HUES64 (cell line): ENCODE data around the gene KCNC3. TPM values are rescaled to one million over a fixed set of nuclear protein-coding genes. Genes with fewer than 3 reads are reported as not detected.
A peak's percentile ranks its signal among the peaks of the same experiment; 100 is the strongest.

Experiments
- H3K27ac ChIP-seq: 2 replicates; pipeline ENCODE4 v1.7.0; 2013; ENCODE audit warnings: low read depth, low read length, inconsistent platforms
- H3K27me3 ChIP-seq: 2 replicates; pipeline ENCODE4 v1.6.1; 2013; ENCODE audit warnings: mild to moderate bottlenecking, low read length; ENCODE audit not compliant: insufficient read depth
- H3K36me3 ChIP-seq: 2 replicates; pipeline ENCODE4 v1.6.1; 2013; ENCODE audit warnings: mild to moderate bottlenecking, low read length; ENCODE audit not compliant: insufficient read depth
- H3K4me1 ChIP-seq: 2 replicates; pipeline ENCODE4 v1.6.1; 2013; ENCODE audit warnings: mild to moderate bottlenecking, low read length, moderate library complexity; ENCODE audit not compliant: insufficient read depth
- H3K4me3 ChIP-seq: 2 replicates; pipeline ENCODE4 v1.5.1; 2013; ENCODE audit warnings: mild to moderate bottlenecking, low read length, moderate library complexity
- H3K9ac ChIP-seq: 2 replicates; pipeline ENCODE4 v1.6.1; 2013; ENCODE audit warnings: mild to moderate bottlenecking, low read depth, low read length
- H3K9me3 ChIP-seq: 2 replicates; pipeline ENCODE4 v1.6.1; 2013; ENCODE audit warnings: low read depth, low read length; ENCODE audit not compliant: insufficient read depth
- WGBS: fragments of 150-250, 120-280 bp; methylation state at CpG from one replicate; pipeline ENCODE4 v1.1.7; 2013; ENCODE audit warnings: missing lambda C conversion rate; 5-methylcytosine and 5-hydroxymethylcytosine counted together
- polyA plus RNA-seq, 2 experiments: library from polyadenylated mRNA; stranded (reverse); fragments of 50-300 nt; gene quantifications; one replicate each; pipeline ENCODE4 v1.2.3, GENCODE V29; 2013

KCNC3 gene
- 2.2 TPM for polyA plus RNA-seq (2013, experiment 1 of 2)
- 2.5 TPM for polyA plus RNA-seq (2013, experiment 2 of 2)

DNA sequence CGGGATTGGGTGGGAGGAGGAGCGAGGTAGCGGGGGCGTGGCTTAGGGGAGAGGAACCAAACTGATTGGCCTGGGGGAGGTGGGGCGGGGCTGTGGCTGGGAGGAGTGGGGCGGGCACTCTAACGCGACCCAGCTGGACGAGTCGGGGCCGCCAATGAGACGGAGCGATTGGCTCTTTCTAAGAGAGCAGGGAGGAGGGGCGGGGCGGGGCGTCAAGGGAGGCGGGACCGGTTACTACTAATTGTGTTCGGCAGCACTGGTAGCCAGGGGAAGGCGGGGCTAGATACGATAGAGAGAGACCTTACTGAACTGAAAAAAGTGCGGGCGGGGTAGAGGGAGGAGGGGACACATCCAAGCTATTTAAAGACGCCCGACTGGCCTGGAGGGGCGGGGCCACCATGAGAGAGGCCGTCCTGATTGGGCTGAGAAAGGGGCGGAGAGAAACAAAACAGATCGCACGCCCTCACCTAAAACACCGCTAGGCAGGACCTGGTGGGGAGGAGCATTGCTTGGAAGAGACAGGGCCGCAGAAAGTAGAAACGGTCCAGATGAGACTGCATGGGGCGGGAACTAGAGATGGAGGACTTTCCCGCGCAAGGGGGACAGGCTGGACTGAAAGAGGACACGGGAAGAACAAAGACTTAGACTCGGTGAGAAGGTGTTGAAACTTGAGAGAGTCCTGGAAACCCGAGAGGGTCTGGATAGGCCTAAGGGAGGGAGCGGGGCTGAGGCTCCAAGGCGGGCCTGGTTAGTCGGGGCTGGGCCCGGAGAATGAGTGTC lies at the start of gene KCNC3:
TSS of gene KCNC3 (minus strand) at position 232 of the 780 bp plus-strand sequence. CDS start 295 bp downstream, outside the sequence.
- peak within 1 kb of the TSS; percentile 62; the same call in 1 of the 2 replicates for H3K27ac ChIP-seq
- peak within 1 kb of the TSS; percentile 56 for H3K4me3 ChIP-seq
- H3K27me3 ChIP-seq: peaks cover 19% of the 10 kb centered on the region
- H3K9ac ChIP-seq: peak within 1 kb of the TSS; percentile 51; the same call in 1 of the 2 replicates
- 50% methylated on average over 43 of the region's 43 CpGs for WGBS
- H3K4me1 ChIP-seq: no peaks in the 10 kb centered on the region
- no peaks in the 10 kb centered on the region for H3K36me3 ChIP-seq
- H3K9me3 ChIP-seq: peaks cover 15% of the 10 kb centered on the region; the same call in 1 of the 2 replicates

DNA sequence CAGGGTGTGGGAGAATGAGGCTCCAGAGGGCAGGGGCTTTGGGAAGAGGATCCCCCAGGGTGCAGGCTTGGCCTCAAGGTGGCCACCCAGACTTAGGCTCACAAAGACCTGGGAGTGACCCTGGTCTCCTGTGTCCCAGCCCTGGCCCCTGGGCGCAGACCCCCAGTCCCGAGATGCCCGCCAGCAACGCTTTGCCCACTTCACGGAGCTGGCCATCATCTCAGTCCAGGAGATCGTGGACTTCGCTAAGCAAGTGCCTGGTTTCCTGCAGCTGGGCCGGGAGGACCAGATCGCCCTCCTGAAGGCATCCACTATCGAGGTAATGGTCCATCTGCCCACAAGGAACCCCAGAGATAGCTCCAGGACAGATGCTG lies 49.7 kb upstream of the KCNC3 start:
- WGBS: 96% methylated on average over 10 of the region's 10 CpGs
- Histone ChIP-seq H3K27ac (no peak overlapping the region), H3K27me3 (no peaks in the 10 kb centered on the region), H3K36me3 (peaks cover 51% of the 10 kb centered on the region), H3K4me1 (peaks cover 8% of the 10 kb centered on the region; the same call in 1 of the 2 replicates), H3K4me3 (no peak overlapping the region), H3K9me3 (no peaks in the 10 kb centered on the region), H3K9ac (no peak overlapping the region)

DNA sequence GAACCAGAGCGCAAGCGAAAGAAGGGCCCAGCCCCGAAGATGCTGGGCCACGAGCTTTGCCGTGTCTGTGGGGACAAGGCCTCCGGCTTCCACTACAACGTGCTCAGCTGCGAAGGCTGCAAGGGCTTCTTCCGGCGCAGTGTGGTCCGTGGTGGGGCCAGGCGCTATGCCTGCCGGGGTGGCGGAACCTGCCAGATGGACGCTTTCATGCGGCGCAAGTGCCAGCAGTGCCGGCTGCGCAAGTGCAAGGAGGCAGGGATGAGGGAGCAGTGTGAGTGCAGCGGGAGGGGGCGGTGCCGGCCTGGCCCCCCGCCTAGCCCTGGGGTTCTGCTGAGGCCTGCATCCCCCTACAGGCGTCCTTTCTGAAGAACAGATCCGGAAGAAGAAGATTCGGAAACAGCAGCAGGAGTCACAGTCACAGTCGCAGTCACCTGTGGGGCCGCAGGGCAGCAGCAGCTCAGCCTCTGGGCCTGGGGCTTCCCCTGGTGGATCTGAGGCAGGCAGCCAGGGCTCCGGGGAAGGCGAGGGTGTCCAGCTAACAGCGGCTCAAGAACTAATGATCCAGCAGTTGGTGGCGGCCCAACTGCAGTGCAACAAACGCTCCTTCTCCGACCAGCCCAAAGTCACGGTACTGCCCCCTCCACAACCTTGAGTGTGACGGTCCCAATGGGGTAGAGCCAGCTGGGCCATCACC lies 49.1 kb upstream of the KCNC3 start:
- H3K4me3 ChIP-seq: no peak overlapping the region
- peaks cover 4% of the 10 kb centered on the region; the same call in 1 of the 2 replicates for H3K4me1 ChIP-seq
- no peak overlapping the region for H3K27ac ChIP-seq
- H3K9ac ChIP-seq: no peak overlapping the region
- no peaks in the 10 kb centered on the region for H3K27me3 ChIP-seq
- peaks cover 51% of the 10 kb centered on the region for H3K36me3 ChIP-seq
- WGBS: 95% methylated on average over 36 of the region's 36 CpGs
- no peaks in the 10 kb centered on the region for H3K9me3 ChIP-seq

DNA sequence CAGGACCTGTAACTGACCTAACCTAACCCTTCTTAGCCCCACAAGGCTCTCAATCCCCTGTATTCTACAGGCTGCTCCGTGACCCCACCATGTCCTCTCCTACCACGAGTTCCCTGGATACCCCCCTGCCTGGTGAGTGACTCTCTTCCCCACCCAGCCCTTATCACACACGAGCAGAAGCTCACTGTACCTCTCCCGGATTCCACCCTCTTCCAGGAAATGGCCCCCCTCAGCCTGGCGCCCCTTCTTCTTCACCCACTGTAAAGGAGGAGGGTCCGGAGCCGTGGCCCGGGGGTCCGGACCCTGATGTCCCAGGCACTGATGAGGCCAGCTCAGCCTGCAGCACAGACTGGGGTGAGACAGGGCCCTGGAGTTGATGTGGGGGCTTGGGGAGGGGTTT lies 48.3 kb upstream of the KCNC3 start:
- Histone ChIP-seq H3K27ac (no peak overlapping the region), H3K36me3 (peaks cover 50% of the 10 kb centered on the region), H3K4me1 (no peaks in the 10 kb centered on the region), H3K9me3 (no peaks in the 10 kb centered on the region), H3K4me3 (peak overlapping the region; percentile 44; the same call in 1 of the 2 replicates), H3K9ac (no peak overlapping the region), H3K27me3 (peaks cover 2% of the 10 kb centered on the region; the same call in 1 of the 2 replicates)
- 95% methylated on average over 9 of the region's 9 CpGs for WGBS

DNA sequence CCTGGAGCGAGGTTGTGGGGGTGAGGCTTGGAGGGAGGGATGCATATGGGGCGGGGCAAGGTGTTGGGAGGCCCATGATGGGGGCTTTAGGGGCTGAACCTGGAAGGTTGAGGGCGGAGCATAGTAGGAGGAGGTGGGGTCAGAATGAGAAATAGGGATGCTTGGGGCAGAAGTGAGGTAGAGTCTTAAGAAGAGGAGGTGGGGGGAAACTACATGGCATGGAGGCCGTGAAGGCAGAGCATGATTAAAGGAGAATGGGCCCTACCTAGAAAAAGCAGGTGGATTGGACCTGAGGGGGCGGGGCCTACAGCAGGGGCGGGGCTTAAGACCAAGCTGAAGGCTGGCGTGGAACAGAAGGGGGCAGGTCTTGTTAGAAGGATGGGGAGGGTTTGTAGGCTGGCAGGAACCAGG lies 47.9 kb upstream of the KCNC3 start:
- H3K36me3 ChIP-seq: peaks cover 47% of the 10 kb centered on the region
- no peak overlapping the region for H3K27ac ChIP-seq
- 46% methylated on average over 7 of the region's 7 CpGs for WGBS
- peaks cover 2% of the 10 kb centered on the region; the same call in 1 of the 2 replicates for H3K27me3 ChIP-seq
- H3K9me3 ChIP-seq: no peaks in the 10 kb centered on the region
- H3K4me3 ChIP-seq: peak overlapping the region; percentile 44
- no peak overlapping the region for H3K9ac ChIP-seq
- H3K4me1 ChIP-seq: no peaks in the 10 kb centered on the region

DNA sequence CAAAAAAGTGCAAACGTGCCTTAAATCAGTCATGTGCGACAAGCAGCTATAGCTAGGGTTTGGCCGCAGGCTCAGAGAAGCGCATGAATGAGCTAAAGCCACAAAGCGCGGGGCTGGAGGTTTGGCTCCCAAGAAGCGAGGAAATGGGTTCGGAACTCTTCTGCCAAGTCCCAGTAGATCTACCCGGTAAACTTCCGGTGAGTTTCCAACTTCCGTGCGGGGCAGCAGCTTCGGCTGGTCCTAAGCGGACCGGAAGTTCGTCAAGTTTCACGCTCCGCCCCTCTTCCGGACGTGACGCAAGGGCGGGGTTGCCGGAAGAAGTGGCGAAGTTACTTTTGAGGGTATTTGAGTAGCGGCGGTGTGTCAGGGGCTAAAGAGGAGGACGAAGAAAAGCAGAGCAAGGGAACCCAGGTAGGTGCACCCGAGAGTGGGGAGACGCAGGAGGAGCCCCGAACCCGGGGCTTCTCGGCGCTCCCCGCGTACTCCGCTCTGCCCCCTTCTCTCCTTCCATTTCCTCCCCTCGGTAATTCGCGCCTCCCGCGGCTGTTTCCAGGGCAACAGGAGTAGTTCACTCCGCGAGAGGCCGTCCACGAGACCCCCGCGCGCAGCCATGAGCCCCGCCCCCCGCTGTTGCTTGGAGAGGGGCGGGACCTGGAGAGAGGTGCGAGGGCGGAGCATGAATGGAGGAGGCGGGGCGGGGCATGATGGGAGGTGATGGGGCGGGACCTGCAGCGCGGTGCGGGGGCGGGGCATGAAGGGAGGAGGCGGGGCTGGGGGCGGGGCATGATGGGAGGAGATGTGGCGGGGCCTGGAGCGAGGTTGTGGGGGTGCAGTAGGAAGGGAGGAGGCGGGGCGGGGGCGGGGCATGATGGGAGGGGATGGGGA lies 47.2 kb upstream of the KCNC3 start, which contains the start of gene NR1H2:
TSS of gene NR1H2 (plus strand) at position 292 of the 885 bp plus-strand sequence. CDS start 1,149 bp downstream, outside the sequence.
- WGBS: 2% methylated on average over 58 of the region's 67 CpGs
- Histone ChIP-seq H3K27me3 (peaks cover 2% of the 10 kb centered on the region; the same call in 1 of the 2 replicates), H3K27ac (peak within 1 kb of the TSS; percentile 99), H3K36me3 (peaks cover 40% of the 10 kb centered on the region), H3K9me3 (no peaks in the 10 kb centered on the region), H3K9ac (peak within 1 kb of the TSS; percentile 97), H3K4me3 (peak within 1 kb of the TSS; percentile 97), H3K4me1 (no peaks in the 10 kb centered on the region)

DNA sequence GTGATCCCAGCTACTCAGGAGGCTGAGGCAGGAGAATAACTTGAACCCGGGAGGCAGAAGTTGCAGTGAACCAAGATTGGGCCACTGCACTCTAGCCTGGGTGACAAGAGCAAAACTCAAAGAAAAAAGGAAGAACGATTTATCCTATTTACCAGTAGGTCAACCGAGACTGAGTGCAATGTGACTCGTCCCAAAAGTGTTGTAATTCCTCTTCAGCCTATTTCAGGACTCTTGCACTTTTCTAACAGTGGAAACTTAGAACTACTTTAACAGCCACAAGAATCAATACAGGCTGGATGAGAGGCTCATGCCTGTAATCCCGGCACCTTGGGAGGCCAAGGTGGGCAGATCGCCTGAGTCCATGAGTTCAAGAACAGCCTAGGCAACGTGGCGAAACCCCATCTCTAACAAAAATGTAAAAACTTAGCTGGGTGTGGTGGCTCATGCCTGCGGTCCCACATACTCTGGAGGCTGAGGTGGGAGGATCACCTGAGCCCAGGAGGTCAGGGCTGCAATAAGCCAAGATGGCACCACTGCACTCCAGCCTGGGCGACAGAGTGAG lies 42.8 kb upstream of the KCNC3 start:
- H3K4me3 ChIP-seq: no peak overlapping the region
- H3K36me3 ChIP-seq: no peaks in the 10 kb centered on the region
- WGBS: 86% methylated on average over 9 of the region's 10 CpGs
- no peaks in the 10 kb centered on the region for H3K9me3 ChIP-seq
- H3K9ac ChIP-seq: no peak overlapping the region
- no peaks in the 10 kb centered on the region for H3K4me1 ChIP-seq
- peaks cover 2% of the 10 kb centered on the region; the same call in 1 of the 2 replicates for H3K27me3 ChIP-seq
- H3K27ac ChIP-seq: no peak overlapping the region

DNA sequence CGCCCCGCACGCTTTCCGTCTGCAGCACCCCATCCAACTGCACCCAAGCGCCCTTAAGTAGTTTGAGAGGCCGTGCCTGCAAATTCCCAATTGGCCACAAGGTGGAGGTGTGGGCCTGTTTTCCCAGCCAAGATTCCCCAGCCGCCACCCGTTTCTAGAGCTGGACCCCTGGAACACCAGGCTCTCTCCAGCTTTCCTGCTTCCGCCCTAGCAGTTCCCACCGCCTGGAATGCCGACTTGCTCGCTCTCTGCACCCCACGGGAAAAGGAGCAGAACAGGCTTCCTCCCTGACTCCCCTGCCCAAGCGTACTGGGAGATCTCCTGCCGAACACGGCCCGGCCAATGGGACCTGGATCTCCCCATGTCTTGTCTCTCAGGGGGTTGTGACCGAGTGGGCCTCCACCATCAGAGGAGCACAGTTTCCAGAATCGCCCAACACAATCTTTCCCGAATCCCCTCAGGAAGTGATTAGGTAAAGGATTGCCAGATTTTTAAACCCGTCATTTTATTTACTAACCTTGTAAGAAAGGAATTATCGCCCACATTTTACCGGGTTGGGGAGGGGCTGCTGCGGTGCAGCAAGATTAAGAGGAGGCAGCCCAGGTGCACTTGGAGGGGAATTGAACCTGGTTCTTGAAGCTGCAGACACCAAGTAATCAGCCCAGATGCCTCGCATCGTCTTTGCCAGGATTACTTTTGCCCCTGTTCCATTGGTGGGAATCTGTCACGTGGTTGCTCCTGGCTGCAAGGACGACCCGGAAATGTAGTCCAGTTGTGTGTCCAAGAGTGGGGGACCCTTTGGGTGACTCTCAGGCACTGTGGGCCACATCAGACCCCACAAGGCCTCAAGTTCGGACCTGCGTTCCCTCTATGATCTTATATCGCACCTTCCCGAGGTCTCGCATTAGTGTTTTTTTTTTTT lies 39.7 kb upstream of the KCNC3 start:
- Histone ChIP-seq H3K36me3 (no peaks in the 10 kb centered on the region), H3K9ac (peak overlapping the region; percentile 69), H3K4me3 (peak overlapping the region; percentile 69), H3K27ac (peak overlapping the region; percentile 42), H3K27me3 (peaks cover 2% of the 10 kb centered on the region; the same call in 1 of the 2 replicates), H3K4me1 (no peaks in the 10 kb centered on the region), H3K9me3 (no peaks in the 10 kb centered on the region)
- WGBS: 33% methylated on average over 33 of the region's 34 CpGs

DNA sequence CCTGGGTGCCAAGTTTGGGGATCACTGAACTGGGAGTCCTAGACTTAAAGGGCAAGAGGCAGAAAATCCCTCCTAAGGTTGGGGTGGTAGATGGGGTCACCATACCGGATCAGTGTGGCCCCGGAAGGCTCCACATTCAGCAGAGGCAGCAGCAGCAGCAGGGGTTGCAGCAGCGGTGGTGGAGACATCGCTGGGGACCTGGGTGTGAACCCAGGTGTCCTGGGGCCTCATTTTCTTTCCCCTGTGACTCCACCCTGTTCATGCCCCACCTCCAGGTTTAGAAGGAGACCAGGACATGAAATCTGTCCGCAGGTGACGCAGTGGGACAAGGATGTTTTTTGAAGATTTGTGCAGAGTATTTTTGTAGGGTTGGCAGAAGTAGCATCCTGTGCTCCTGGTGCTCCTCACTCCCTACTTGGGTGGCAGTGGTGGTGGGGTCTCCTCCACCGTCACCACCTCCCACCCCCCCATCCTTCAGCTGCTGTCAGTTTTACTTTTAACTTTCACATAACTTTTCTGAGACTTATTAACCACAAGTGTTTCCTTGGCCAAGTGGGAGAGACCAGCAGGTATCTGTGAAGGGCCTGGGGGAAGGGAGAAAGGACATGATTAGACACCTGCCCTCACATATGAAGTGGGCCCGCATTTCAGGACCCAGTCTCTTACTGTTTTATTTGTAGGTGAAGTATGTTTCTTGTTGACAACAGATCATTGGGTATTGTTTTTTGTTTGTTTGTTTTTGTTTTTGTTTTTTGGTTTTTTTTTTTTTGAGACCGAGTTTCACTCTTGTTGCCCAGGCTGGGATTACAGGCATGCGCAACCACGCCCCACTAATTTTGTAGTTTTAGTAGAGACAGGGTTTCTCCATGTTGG lies 36.5 kb upstream of the KCNC3 start, which contains the start of gene NAPSA:
TSS of gene NAPSA (minus strand) at position 206 of the 873 bp plus-strand sequence. CDS start at position 188, 18 bp downstream.
- Histone ChIP-seq H3K9me3 (no peaks in the 10 kb centered on the region), H3K27ac (no peak within 1 kb of the TSS), H3K4me3 (no peak within 1 kb of the TSS), H3K36me3 (no peaks in the 10 kb centered on the region), H3K4me1 (no peaks in the 10 kb centered on the region), H3K27me3 (no peaks in the 10 kb centered on the region), H3K9ac (no peak within 1 kb of the TSS)
- 86% methylated on average over 11 of the region's 11 CpGs for WGBS
